Right ventricle myocardium inferior (tissue), 1 donor: Measurements from ENCODE around the gene RAD54L. TPM values are rescaled to one million over a fixed set of nuclear protein-coding genes. Genes with fewer than 3 reads are reported as not detected.
A peak's percentile ranks its signal among the peaks of the same experiment; 100 is the strongest.
"Not testable (repeated sequence)": the region's sequence is repeated elsewhere in the genome, so short reads cannot be mapped to it uniquely, and the experiment has no call there.

ENCODE experiments used
- ATAC-seq: fragments of 200-7000 bp; cut with Tn5 transposase; one replicate; pipeline ENCODE4 v1.9.1; 2020; ENCODE audit warnings: mild to moderate bottlenecking, moderate library complexity
- DNase-seq: peaks from one replicate; pipeline ENCODE4 v3.0.0; 2021; ENCODE audit errors: missing footprints
- intact Hi-C: fragments of 100-400 bp; cut with DNase I; formaldehyde crosslinking; loops from one replicate; pipeline ENCODE4 v1.11.0; 2022
- total RNA-seq: library from RNA; stranded (reverse); fragmentation: NEBNext Ultra II Directional; extraction: Animal tissue kit (Norgen Biotek cat#: 25700); gene quantifications from one replicate; pipeline ENCODE4 v1.2.1, GENCODE V29; 2021
- donor health status: DM: no; HTN: yes; CAD: no; lungs with severe emphysema.

RAD54L gene
- total RNA-seq, 1 donor from 2014 or later = 0.73 TPM

DNA sequence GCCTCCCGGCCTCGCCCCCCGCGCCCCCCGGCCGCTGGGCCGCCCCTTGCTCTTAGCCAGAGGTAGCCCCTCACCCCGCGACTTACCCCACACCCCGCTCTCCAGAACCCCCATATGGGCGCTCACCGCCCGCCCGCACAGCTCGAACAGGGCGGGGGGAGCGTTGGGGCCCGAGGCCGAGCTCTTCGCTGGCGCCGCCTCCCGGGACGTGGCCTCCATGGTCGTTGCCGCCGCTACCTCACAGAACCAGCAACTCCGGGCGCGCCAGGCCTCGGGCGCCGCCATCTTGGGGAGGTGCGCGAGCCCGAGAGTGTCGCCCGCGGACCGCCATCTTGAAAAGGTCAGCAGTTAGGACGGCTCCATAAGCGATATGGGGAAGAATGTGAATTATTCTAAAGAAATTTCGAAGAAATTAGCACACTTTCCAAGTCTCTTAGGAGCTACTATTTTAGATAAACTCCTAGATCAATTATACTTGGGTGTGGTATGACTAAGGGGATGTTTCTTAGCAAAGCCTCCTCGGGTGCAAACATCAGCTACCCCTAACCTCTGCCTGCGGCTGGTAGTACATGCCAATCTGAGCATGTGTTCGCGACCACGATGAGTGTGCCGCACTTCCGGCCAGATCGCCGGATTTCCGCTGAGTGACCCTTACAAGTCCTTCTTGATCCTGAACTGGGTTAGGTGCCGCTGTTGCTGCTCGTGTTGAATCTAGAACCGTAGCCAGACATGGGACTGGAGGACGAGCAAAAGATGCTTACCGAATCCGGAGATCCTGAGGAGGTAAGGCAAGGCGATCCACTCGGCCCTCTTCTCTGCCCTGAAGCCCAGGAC lies 55.7 kb downstream of the RAD54L start, which contains the start of the genes LRRC41 and UQCRH:
LRRC41 (minus strand) TSS at position 579 of the 834 bp plus-strand sequence; CDS start at position 285, 294 bp downstream.
UQCRH (plus strand) TSS at position 661 of the 834 bp plus-strand sequence; CDS start at position 730, 69 bp downstream.
- intact Hi-C loops = loop anchor here (1.0 to 2.0 kb wide), 2 partner anchors 37 to 56 kb away; partner anchors contain the start of genes NSUN4 and RAD54L

DNA sequence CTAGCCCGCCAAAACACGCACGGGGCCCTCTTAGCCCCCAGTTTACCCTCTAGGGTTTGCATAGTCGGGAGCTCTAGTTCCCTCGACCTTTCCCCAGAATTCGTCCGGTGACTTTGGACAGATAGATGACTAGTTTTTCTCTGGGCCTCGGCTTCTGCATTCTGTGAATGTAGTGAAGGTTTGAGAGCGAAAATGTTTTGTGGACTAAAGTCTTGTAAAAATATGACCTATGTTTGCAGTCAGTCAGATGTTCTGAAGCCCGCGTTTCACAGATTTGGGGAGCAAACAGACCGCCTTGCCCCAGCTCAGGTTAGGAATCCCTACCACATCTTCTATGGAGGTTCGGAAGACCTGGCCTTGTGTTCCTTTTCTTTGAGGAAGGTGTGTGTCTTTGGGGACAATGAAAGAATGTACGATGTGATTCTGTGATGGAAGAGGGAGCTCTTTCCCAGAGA lies 56.3 kb downstream of the RAD54L start:
- intact Hi-C loops = loop anchor here (1.0 to 2.0 kb wide), 2 partner anchors 36 to 57 kb away; partner anchors contain the start of genes NSUN4 and RAD54L
- no peak for ATAC-seq
- DNase-seq = no peak

More for the DNA sequence above, 55.7 kb downstream of the RAD54L start, which contains the start of the genes LRRC41 and UQCRH:
- peak; percentile 98 for DNase-seq
- ATAC-seq = peak; percentile 94

DNA sequence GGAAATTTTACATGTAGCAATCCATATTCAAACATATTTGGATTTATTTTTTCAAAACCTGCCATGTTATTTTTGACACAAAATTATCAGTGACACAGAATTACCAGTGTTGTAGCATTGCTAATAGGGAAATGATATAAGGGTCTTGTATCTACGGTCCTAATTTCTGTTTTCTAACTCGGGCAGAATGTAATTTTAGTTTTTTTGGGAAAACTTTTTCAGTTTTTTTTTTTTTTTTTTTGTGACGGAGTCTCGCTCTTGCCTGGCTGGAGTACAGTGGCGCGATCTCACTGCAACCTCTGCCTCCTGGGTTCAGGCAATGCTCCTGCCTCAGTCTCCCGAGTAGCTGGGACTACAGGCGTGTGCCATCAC lies 58.6 kb downstream of the RAD54L start:
- ATAC-seq (no peak), DNase-seq (no peak)
- intact Hi-C loops = no loop called here

DNA sequence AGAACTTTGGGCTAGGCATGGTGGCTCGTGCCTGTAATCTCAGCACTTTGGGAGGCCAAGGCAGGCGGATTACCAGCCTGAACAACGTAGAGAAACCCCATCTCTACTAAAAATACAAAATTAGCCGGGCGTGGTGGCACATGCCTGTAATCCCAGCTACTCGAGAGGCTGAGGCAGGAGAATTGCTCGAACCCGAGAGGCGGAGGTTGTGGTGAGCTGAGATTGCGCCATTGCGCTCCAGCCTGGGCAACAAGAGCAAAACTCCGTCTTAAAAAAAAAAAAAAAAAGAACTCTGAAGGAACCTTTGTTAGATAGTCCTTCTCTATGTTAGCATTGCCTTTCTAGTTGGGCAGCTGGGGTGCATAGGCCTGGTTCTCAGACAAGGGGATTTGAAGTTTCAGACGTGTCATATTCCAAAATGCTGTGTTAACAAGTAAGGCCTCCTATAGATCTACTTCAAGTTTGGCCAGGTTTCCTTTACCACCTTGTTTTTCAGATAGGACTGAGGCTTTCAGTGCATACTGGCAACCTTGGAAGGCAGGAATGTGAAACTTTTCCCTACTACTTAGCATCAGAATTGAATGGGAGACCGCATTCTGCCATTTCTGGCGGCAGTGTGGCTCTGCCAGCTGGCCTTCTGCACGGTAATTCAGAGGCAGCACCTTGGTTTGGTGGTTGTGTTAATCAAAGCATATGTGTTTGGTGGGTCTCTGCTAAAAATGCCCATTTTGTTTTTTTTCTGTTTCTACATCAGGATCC lies 62.0 kb downstream of the RAD54L start:
- DNase-seq (no peak), ATAC-seq (no peak)
- intact Hi-C loops = no loop called here

DNA sequence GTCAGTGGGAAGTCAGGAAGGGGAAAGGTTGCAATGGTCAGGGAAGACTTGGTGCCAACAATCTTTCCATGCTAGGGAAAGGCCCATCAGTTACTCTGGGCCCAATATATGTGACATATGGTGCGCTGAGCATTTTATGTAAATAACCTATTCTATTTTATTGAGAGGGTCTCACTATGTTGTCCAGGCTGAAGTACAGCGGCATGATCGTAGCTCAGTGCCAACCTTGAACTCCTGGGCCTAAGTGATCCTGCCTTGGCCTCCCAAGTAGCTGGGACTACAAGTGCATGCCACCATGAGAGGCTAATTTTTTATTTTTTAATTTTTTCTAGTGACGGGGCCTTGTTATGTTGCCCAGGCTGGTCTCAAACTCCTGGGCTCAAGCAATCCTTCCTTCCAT lies 62.8 kb downstream of the RAD54L start:
- intact Hi-C loops = no loop called here
- DNase-seq (no peak), ATAC-seq (no peak)

DNA sequence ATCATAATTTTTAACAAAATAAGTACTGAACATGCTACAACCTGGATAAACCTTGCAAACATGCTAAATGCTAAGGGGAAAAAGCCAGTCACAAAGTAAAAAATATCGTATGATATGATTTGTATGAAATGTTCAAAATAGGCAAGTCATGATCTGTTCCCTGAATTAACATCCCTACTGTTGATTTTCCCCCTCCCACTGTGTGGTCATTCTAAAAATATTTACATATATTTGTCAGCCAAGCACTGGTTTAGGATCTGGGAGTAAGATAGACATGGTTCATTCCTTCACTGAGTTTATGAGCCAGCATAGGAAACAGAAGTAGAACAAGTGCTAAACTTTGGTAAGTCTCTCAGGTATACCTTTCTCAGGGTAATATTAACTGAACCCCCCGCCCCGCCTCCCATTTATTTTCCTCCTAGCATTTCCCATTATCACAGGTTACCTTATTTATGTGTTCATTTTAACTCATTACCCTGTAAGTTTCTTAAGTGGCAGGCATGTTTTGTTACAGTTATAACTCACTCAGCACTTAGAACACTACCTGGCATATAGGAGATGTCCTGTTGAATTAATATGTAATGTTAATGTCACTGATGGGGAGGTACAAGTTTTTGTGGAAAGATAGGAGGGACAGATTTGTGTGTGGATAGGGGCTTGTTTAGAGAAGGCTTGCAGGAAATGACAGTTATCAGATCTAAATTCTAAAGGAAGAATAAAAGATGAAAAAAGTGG lies 68.3 kb downstream of the RAD54L start:
- ATAC-seq (no peak), DNase-seq (no peak)

DNA sequence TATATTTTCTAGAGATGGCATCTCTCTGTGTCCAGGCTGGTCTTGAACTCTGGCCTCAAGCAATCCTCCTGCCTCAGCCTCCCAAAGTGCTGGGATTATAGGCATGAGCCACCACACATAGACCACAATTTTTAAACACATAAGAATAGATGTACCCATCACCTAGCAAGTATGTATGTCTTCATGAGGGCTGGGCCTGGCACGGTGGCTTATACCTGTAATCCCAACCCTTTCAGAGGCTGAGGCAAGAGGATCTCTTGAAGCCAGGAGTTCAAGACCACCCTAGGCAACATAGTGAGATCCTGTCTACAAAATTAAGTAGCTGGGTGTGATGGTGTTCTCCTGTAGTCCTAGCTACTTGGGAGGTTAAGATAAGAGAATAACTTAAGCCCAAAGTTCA lies 69.8 kb downstream of the RAD54L start:
- no peak for ATAC-seq
- DNase-seq = no peak
- intact Hi-C loops = no loop called here

More for the DNA sequence above, 68.3 kb downstream of the RAD54L start:
- intact Hi-C loops = no loop called here

DNA sequence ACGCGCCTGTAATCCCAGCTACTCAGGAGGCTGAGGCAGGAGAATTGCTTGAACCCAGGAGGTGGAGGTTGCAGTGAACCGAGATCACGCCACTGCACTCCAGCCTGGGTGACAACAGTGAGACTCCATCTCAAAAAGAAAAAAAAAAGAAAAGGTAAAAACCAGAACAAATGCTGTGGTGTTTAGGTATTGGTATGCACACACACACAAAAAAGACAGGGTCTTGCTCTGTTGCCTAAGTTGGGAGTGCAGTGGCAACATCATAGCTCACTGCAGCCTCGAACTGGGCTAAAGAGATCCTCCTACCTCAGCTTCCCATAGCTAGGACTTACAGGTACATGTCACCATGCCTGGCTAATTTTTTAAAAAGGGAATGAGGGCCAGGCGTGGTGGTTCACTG lies 71.7 kb downstream of the RAD54L start:
- intact Hi-C loops, DNase-seq, ATAC-seq: not testable (repeated sequence)

DNA sequence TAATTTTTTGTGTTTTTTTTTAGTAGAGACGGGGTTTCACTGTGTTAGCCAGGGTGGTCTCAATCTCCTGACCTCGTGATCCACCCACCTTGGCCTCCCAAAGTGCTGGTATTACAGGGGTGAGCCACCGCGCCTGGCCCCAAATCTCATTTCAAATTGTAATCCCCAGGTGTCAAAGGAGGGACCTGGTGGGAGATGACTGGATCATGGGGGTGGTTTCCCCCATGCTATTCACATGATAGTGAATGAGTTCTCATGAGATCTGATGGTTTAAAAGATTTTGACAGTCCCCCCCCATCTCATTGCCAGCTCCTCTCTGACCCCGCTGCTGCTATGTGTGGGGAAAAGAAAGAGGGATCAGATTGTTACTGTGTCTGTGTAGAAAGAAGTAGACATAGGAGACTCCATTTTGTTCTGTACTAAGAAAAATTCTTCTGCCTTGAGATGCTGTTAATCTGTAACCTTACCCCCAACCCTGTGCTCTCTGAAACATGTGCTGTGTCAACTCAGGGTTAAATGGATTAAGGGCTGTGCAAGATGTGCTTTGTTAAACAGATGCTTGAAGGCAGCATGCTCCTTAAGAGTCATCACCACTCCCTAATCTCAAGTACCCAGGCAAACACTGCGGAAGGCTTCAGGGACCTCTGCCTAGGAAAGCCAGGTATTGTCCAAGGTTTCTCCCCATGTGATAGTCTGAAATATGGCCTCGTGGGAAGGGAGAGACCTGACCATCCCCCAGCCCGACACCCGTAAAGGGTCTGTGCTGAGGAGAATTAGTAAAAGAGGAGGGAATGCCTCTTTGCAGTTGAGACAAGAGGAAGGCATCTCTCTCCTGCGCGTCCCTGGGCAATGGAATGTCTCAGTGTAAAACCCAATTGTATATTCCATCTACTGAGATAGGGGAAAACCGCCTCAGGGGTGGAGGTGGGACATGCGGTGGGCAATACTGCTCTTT lies 72.7 kb downstream of the RAD54L start:
- DNase-seq, ATAC-seq, intact Hi-C loops: not testable (repeated sequence)

DNA sequence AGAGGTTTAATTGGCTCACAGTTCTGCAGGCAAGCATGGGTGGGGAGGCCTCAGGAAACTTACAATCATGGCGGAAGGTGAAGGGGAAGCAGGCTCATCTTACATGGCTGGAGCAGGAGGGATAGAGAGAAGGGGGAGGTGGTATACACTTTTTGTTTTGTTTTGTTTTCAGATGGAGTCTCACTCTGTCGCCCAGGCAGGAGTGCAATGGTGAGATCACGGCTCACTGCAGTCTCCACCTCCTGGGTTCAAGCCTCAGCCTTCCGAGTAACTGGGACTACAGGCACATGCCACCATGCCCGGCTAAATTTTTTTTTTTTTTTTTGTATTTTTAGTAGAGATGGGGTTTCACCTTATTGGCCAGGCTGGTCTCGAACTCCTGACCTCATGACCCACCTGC lies 74.6 kb downstream of the RAD54L start:
- intact Hi-C loops, DNase-seq, ATAC-seq: not testable (repeated sequence)

DNA sequence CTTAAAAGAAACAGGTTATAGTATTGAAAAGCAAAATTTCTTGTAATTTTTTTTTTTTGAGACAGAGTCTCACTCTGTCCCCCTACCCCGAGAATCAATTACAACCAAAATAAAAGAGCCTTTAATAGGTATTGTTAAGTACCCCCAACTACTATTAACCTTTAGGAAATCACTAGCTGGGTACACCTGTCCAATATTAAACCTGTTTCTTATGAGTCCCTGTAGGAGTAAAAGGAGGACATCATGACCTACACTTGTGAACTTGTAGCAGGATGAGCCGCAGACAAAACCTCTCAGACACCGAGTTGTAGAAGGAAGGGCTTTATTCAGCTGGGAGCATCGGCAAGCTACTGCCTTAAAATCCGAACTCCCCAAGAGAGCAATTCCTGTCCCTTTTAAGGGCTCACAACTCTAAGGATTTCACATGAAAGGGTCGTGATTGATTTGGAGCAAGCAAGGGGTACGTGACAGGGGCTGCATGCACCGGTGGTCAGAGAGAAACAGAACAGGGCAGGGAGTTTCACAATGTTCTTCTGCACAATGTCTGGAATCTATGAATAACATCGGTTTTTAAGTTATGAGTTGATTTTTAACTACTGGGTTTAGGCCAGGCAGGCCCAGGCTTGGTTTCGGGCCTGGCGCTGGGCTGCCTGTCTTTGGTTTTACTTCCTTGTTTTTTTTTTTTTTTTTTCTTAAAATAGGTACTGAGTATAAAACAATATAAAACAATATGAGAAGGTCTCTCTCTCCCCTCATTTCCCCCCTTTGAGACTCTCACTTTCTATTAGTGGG lies 77.9 kb downstream of the RAD54L start:
- DNase-seq, intact Hi-C loops, ATAC-seq: not testable (repeated sequence)

Other genes with a start within 250 kb of the RAD54L start
- 22.6 TPM for gene PIK3R3, start 115.1 kb upstream of the RAD54L start, total RNA-seq
- gene TSPAN1, start 72.7 kb upstream of the RAD54L start, total RNA-seq = 1.1 TPM
- not detected for gene P3R3URF, start 71.3 kb upstream of the RAD54L start, total RNA-seq
- 129 TPM for gene POMGNT1, start 49.3 kb upstream of the RAD54L start, total RNA-seq
- 6.0 TPM for gene LURAP1, start 44.4 kb upstream of the RAD54L start, total RNA-seq
- 35.8 TPM for gene LRRC41, start 55.9 kb downstream of the RAD54L start, total RNA-seq
- 1,208 TPM for gene UQCRH, start 55.9 kb downstream of the RAD54L start, total RNA-seq
- 14.0 TPM for gene NSUN4, start 93.0 kb downstream of the RAD54L start, total RNA-seq
- 5.5 TPM for gene FAAH, start 146.6 kb downstream of the RAD54L start, total RNA-seq
- gene DMBX1, start 242.1 kb downstream of the RAD54L start, total RNA-seq = not detected